GM21360 (cell line): ENCODE data around the gene URM1.

ENCODE experiments used
- ATAC-seq: cut with Tn5 transposase; IDR thresholded peaks from one replicate; pipeline ENCODE4 v1.9.1; 2021; ENCODE audit warnings: mild to moderate bottlenecking, moderate library complexity; ENCODE audit not compliant: unreplicated experiment

URM1 gene

GRCh38 chr9:128424268-128424780, 53.1 kb downstream of the URM1 start:
- no peak for ATAC-seq

- no peak for ATAC-seq
Observed at GRCh38 chr9:128428644-128429512, 57.7 kb downstream of the URM1 start.

- no peak for ATAC-seq
Observed at GRCh38 chr9:128429513-128430086, 58.4 kb downstream of the URM1 start.

- ATAC-seq = no peak
Observed at GRCh38 chr9:128431207-128431606, 60.0 kb downstream of the URM1 start.

DNA sequence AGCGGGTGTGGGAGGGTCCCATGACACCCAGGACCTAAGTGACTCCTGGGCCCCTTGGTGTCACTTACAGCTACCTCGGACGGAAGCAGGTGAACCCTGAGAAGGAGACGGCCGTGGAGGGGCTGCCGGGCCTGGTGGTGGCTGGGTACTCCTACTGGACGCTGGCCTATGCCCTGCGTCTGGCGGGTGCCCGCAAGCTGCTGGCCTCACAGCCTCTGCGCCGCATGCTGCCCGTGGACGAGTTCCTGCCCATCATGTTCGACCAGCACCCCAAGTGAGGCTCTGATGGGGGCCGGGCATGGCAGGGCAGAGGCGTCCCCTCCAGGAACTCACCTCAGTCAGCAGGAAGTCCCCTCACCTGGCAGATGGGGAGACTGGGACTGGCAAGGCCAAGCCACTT, 63.2 kb downstream of the URM1 start:
- no peak for ATAC-seq

DNA sequence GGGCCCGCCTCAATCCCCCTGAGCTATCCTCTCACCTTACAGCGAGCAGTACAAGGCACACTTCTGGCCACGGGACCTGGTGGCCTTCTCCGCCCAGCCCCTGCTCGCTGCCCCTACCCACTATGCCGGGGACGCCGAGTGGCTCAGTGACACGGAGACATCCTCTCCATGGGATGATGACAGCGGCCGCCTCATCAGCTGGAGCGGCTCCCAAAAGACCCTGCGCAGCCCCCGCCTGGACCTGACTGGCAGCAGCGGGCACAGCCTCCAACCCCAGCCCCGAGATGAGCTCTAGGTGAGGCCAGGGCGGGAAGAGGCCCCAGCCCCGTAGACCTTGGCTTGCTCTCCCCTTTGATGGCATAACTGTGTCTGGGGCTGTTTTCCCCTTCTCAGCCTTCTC, 64.4 kb downstream of the URM1 start:
- no peak for ATAC-seq

GRCh38 chr9:128438343-128439109, 67.4 kb downstream of the URM1 start:
- ATAC-seq = peak; percentile 64

GRCh38 chr9:128439273-128439672, 68.1 kb downstream of the URM1 start:
- no peak for ATAC-seq
